DND-41 (cell line): ENCODE measurements around the gene BACH2.

ENCODE experiments used
- ATAC-seq: fragments of 200-7000 bp; cut with Tn5 transposase; 3 replicates; pipeline ENCODE4 v1.9.1; 2021; ENCODE audit warnings: low read depth; ENCODE audit not compliant: insufficient read depth
- DNase-seq: peaks from one replicate; pipeline ENCODE4 v3.0.0-alpha.2; 2020
- H2AFZ ChIP-seq: 2 replicates; pipeline ENCODE4 v1.6.0; 2012; ENCODE audit warnings: low read depth, low read length
- H3K27ac ChIP-seq: 2 replicates; pipeline ENCODE4 v1.5.1; 2012; ENCODE audit warnings: low read length, inconsistent platforms
- H3K27me3 ChIP-seq: fragments of 200-600 bp; sonication (generic); 2 replicates; pipeline ENCODE4 v1.6.0; 2012; ENCODE audit warnings: low read length, mild to moderate bottlenecking, inconsistent platforms; ENCODE audit not compliant: insufficient read depth, poor library complexity
- H3K36me3 ChIP-seq: 2 replicates; pipeline ENCODE4 v1.5.1; 2012; ENCODE audit warnings: low read length, inconsistent platforms; ENCODE audit not compliant: insufficient read depth
- H3K4me1 ChIP-seq: 2 replicates; pipeline ENCODE4 v1.5.1; 2012; ENCODE audit warnings: mild to moderate bottlenecking, low read length; ENCODE audit not compliant: insufficient read depth
- H3K4me2 ChIP-seq: 2 replicates; pipeline ENCODE4 v1.6.0; 2012; ENCODE audit warnings: mild to moderate bottlenecking, moderate library complexity, low read length, inconsistent platforms; ENCODE audit not compliant: insufficient read depth
- H3K4me3 ChIP-seq, 2 experiments: fragments of 200-600 bp in 1 of 2; shearing (Covaris generic) in 1 of 2; 2 replicates each; pipeline ENCODE4 v1.5.1; 2012 to 2016; ENCODE audit warnings: inconsistent platforms in 2 of 2, low read length in 2 of 2, mild to moderate bottlenecking in 2 of 2, low read depth in 1 of 2, moderate library complexity in 1 of 2
- H3K79me2 ChIP-seq: 2 replicates; pipeline ENCODE4 v1.6.0; 2012; ENCODE audit warnings: low read length, inconsistent platforms; ENCODE audit not compliant: insufficient read depth
- H3K9ac ChIP-seq: 2 replicates; pipeline ENCODE4 v1.6.0; 2012; ENCODE audit warnings: low read depth, mild to moderate bottlenecking, inconsistent platforms, low read length, moderate library complexity
- H3K9me3 ChIP-seq: 2 replicates; pipeline ENCODE4 v1.5.1; 2012; ENCODE audit warnings: low read length, moderate library complexity, mild to moderate bottlenecking, inconsistent platforms; ENCODE audit not compliant: insufficient read depth, severe bottlenecking
- H4K20me1 ChIP-seq: 2 replicates; pipeline ENCODE4 v1.6.0; 2012; ENCODE audit warnings: low read length; ENCODE audit not compliant: insufficient read depth
- CTCF ChIP-seq: IDR thresholded peaks from 2 replicates; pipeline ENCODE4 v1.5.1; 2012; ENCODE audit warnings: borderline replicate concordance, low read length, moderate library complexity, mild to moderate bottlenecking; ENCODE audit not compliant: poor library complexity, severe bottlenecking; ENCODE audit errors: extremely low read depth
- EZH2 ChIP-seq: IDR thresholded peaks from 3 replicates; pipeline ENCODE4 v1.6.1; 2012; ENCODE audit warnings: borderline replicate concordance, low read depth, mild to moderate bottlenecking, moderate library complexity, low read length, inconsistent platforms; ENCODE audit not compliant: severe bottlenecking

BACH2 gene

DNA sequence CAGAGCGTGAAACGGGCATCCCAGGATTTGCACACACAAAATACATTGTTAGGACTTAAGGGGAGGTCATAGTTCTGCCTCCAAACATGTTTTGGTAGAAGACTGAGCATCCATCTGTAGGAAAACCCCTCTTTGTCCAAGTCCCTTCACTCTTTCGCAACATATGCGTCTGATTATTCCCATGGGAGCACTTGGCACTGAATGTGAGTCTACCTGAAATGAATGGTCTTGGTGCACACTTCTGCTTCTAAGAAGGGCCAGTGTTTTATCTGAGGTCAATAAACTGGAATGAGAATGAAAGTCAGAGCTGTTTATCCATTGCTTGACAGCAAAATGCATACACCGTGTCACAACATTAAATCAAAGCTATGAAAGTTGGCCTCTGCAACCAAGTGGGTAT, 369.4 kb downstream of the BACH2 start:
- H4K20me1 ChIP-seq, result no peaks in the 10 kb centered on the region
- H3K27me3 ChIP-seq, result no peaks in the 10 kb centered on the region
- H3K27ac ChIP-seq, result no peak overlapping the region
- H3K9ac ChIP-seq, result no peak overlapping the region
- DNase-seq (no peak), ATAC-seq (no peak)
- TF ChIP-seq EZH2, result no peak
- no peaks in the 10 kb centered on the region for H3K79me2 ChIP-seq
- no peak overlapping the region for H2AFZ ChIP-seq
- H3K4me2 ChIP-seq, result no peak overlapping the region
- H3K4me3 ChIP-seq, result no peak overlapping the region
- no peaks in the 10 kb centered on the region for H3K4me1 ChIP-seq
- no peaks in the 10 kb centered on the region for H3K36me3 ChIP-seq
- no peaks in the 10 kb centered on the region for H3K9me3 ChIP-seq

- Histone ChIP-seq H3K27ac (no peak overlapping the region), H3K9me3 (no peaks in the 10 kb centered on the region), H4K20me1 (no peaks in the 10 kb centered on the region), H3K9ac (no peak overlapping the region), H3K4me3 (no peak overlapping the region), H3K79me2 (no peaks in the 10 kb centered on the region), H3K4me2 (no peak overlapping the region), H3K36me3 (no peaks in the 10 kb centered on the region), H2AFZ (no peak overlapping the region), H3K27me3 (no peaks in the 10 kb centered on the region), H3K4me1 (no peaks in the 10 kb centered on the region)
- TF ChIP-seq EZH2, result no peak
- no peak for TF ChIP-seq CTCF
- DNase-seq, result no peak
- ATAC-seq, result no peak
Measured at GRCh38 chr6:89925826-89926225, 370.8 kb downstream of the BACH2 start.

DNA sequence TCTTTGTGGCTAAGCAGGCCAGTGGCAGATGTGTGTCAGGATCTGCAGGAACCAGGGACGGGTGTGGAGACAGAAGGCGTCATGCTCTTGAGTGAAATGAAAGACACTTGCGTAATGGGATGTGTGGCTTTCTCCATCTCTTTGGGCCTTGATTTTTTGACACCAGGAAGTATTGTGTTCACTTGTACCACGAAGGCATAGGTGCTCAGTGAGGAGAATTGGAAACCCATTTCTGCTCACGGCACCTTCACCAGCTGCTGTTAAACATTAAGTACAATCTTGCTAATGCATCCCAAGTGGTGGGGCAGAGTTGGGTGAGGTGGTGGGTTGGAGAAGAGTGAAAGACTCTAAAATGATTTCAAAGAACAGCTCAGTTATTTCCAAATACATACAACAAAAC, 372.4 kb downstream of the BACH2 start:
- no peak overlapping the region for H2AFZ ChIP-seq
- no peaks in the 10 kb centered on the region for H3K79me2 ChIP-seq
- no peaks in the 10 kb centered on the region for H4K20me1 ChIP-seq
- no peak for ATAC-seq
- no peak for TF ChIP-seq EZH2
- TF ChIP-seq CTCF, result no peak
- no peak overlapping the region for H3K9ac ChIP-seq
- H3K4me3 ChIP-seq, result no peak overlapping the region
- H3K4me2 ChIP-seq, result no peak overlapping the region
- H3K27me3 ChIP-seq, result no peaks in the 10 kb centered on the region
- no peak for DNase-seq
- H3K4me1 ChIP-seq, result no peaks in the 10 kb centered on the region
- no peak overlapping the region for H3K27ac ChIP-seq
- H3K9me3 ChIP-seq, result no peaks in the 10 kb centered on the region
- H3K36me3 ChIP-seq, result no peaks in the 10 kb centered on the region

- TF ChIP-seq EZH2, result no peak
- no peak for TF ChIP-seq CTCF
- H3K36me3 ChIP-seq, result no peaks in the 10 kb centered on the region
- no peak overlapping the region for H2AFZ ChIP-seq
- DNase-seq (no peak), ATAC-seq (no peak)
- peaks cover 6% of the 10 kb centered on the region for H3K9me3 ChIP-seq
- H3K4me1 ChIP-seq, result no peaks in the 10 kb centered on the region
- no peaks in the 10 kb centered on the region for H3K79me2 ChIP-seq
- H3K27ac ChIP-seq, result no peak overlapping the region
- H3K27me3 ChIP-seq, result no peaks in the 10 kb centered on the region
- H3K4me3 ChIP-seq, result no peak overlapping the region
- H4K20me1 ChIP-seq, result no peaks in the 10 kb centered on the region
- no peak overlapping the region for H3K9ac ChIP-seq
- no peak overlapping the region for H3K4me2 ChIP-seq
Measured at GRCh38 chr6:89921691-89922090, 375.0 kb downstream of the BACH2 start.
